HG02588 (cell line): ENCODE results near the gene AHDC1.
"Not testable (repeated sequence)": the region's sequence is repeated elsewhere in the genome, so short reads cannot be mapped to it uniquely, and the experiment has no call there.

Source experiments
- ATAC-seq: cut with Tn5 transposase; IDR thresholded peaks from one replicate; pipeline ENCODE4 v1.9.1; 2021; ENCODE audit warnings: mild to moderate bottlenecking, moderate library complexity; ENCODE audit not compliant: unreplicated experiment

The AHDC1 gene

GRCh38 chr1:27517907-27518718, 85.8 kb downstream of the AHDC1 start:
- no peak for ATAC-seq

- no peak for ATAC-seq
Observed at GRCh38 chr1:27517301-27517700, 86.6 kb downstream of the AHDC1 start.

- no peak for ATAC-seq
Observed at GRCh38 chr1:27515626-27516025, 88.3 kb downstream of the AHDC1 start.

GRCh38 chr1:27513958-27514357, 90.0 kb downstream of the AHDC1 start:
- ATAC-seq = no peak

- no peak for ATAC-seq
Observed at GRCh38 chr1:27513528-27513927, 90.4 kb downstream of the AHDC1 start.

- no peak for ATAC-seq
Observed at GRCh38 chr1:27509127-27510080, 94.5 kb downstream of the AHDC1 start.

- ATAC-seq = no peak
Observed at GRCh38 chr1:27507960-27508665, 95.8 kb downstream of the AHDC1 start.

GRCh38 chr1:27506703-27507102, 97.2 kb downstream of the AHDC1 start:
- no peak for ATAC-seq

GRCh38 chr1:27505420-27505680, 98.6 kb downstream of the AHDC1 start:
- no peak for ATAC-seq

GRCh38 chr1:27504588-27505419, 99.1 kb downstream of the AHDC1 start:
- no peak for ATAC-seq

- no peak for ATAC-seq
Observed at GRCh38 chr1:27503844-27504587, 99.9 kb downstream of the AHDC1 start.

- ATAC-seq = no peak
Observed at GRCh38 chr1:27503033-27503432, 100.9 kb downstream of the AHDC1 start.

- not testable (repeated sequence) for ATAC-seq
Observed at GRCh38 chr1:27501159-27501558, 102.8 kb downstream of the AHDC1 start.

- no peak for ATAC-seq
Observed at GRCh38 chr1:27499142-27499541, 104.8 kb downstream of the AHDC1 start.

- ATAC-seq = no peak
Observed at GRCh38 chr1:27496604-27497155, 107.3 kb downstream of the AHDC1 start.

GRCh38 chr1:27492796-27493195, 111.1 kb downstream of the AHDC1 start:
- no peak for ATAC-seq

GRCh38 chr1:27491748-27492700, 111.9 kb downstream of the AHDC1 start:
- no peak for ATAC-seq

- peak; percentile 80 for ATAC-seq
Observed at GRCh38 chr1:27489973-27490741, 113.8 kb downstream of the AHDC1 start, which contains the start of gene WASF2. Gene WASF2, minus strand, starts transcription at chr1:27490167. Its CDS starts 61,277 bp downstream, at chr1:27428890.
